ENCODE measurements around the gene AIF1L.

AIF1L gene

GRCh38 chr9:131146186-131146585 lies 49.9 kb downstream of the AIF1L start:
- Histone ChIP-seq H3F3A (ENCODE audit: insufficient read depth, low read length) (no peaks in the 10 kb centered on the region), H4K20me1 (ENCODE audit: insufficient read depth, low read length) (no peaks in the 10 kb centered on the region), H3K4me2 (ENCODE audit: low read depth, low read length) (no peak overlapping the region), H3K4me3 (ENCODE audit: low read length) (no peak overlapping the region), H3K9ac (ENCODE audit: low read length) (no peak overlapping the region), H3K27ac (ENCODE audit: low read length) (no peak overlapping the region), H2AFZ (ENCODE audit: low read length) (no peak overlapping the region), H3K9me3 (replicated peaks; ENCODE audit: insufficient read depth, low read length) (no peaks in the 10 kb centered on the region), H3K4me1 (ENCODE audit: low read length) (no peaks in the 10 kb centered on the region), H3K79me2 (ENCODE audit: low read length) (no peaks in the 10 kb centered on the region), H3K9me2 (replicated peaks; ENCODE audit: insufficient read depth, low read length) (no peaks in the 10 kb centered on the region), H3K27me3 (replicated peaks; ENCODE audit: insufficient read depth, low read length) (no peaks in the 10 kb centered on the region), H3K36me3 (replicated peaks; ENCODE audit: insufficient read depth, low read length) (peaks cover 13% of the 10 kb centered on the region)
- no peak for TF ChIP-seq CTCF (IDR thresholded peaks at IDR 0.05; ENCODE audit: low read length)
- TF ChIP-seq EZH2 (optimal IDR thresholded peaks at IDR 0.05; ENCODE audit: low read depth, low read length): no peak
- no peak for TF ChIP-seq EZH2phosphoT487 (IDR thresholded peaks at IDR 0.05; ENCODE audit: low read length)
- DNase-seq: no peak

DNA sequence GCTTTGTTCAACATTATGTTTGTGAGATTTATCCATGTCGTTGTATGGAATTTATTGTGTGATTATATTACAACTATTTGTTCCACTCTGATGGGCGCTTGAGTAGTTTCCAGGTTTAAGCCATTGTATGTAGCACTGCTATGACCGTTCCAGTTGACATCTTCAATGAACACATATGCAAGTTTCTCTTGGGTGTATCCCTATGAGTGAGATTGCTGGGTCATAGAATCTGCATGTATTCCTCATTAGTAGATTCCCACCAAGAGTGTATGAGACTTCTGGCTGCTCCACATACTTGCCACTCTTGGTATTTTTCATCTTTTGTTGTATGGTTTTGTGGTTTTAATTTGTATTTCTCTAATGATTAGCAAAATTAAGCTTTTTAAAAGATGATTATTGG lies 51.9 kb downstream of the AIF1L start:
- H3F3A ChIP-seq (ENCODE audit: insufficient read depth, low read length): 0 out of 2 replicates have a peak, but pooled peaks cover 5% of the 10 kb centered on the region
- no peaks in the 10 kb centered on the region for H3K27me3 ChIP-seq (replicated peaks; ENCODE audit: insufficient read depth, low read length)
- H2AFZ ChIP-seq (ENCODE audit: low read length): no peak overlapping the region
- H3K27ac ChIP-seq (ENCODE audit: low read length): no peak overlapping the region
- no peak overlapping the region for H3K4me3 ChIP-seq (ENCODE audit: low read length)
- no peak overlapping the region for H3K9ac ChIP-seq (ENCODE audit: low read length)
- peaks cover 13% of the 10 kb centered on the region for H3K36me3 ChIP-seq (replicated peaks; ENCODE audit: insufficient read depth, low read length)
- no peak for TF ChIP-seq EZH2 (optimal IDR thresholded peaks at IDR 0.05; ENCODE audit: low read depth, low read length)
- no peak for TF ChIP-seq CTCF (IDR thresholded peaks at IDR 0.05; ENCODE audit: low read length)
- no peak for TF ChIP-seq EZH2phosphoT487 (IDR thresholded peaks at IDR 0.05; ENCODE audit: low read length)
- no peaks in the 10 kb centered on the region for H4K20me1 ChIP-seq (ENCODE audit: insufficient read depth, low read length)
- no peak overlapping the region for H3K4me2 ChIP-seq (ENCODE audit: low read depth, low read length)
- peaks cover 6% of the 10 kb centered on the region for H3K4me1 ChIP-seq (ENCODE audit: low read length)
- DNase-seq: no peak
- no peaks in the 10 kb centered on the region for H3K9me2 ChIP-seq (replicated peaks; ENCODE audit: insufficient read depth, low read length)
- no peaks in the 10 kb centered on the region for H3K9me3 ChIP-seq (replicated peaks; ENCODE audit: insufficient read depth, low read length)
- H3K79me2 ChIP-seq (ENCODE audit: low read length): no peaks in the 10 kb centered on the region

DNA sequence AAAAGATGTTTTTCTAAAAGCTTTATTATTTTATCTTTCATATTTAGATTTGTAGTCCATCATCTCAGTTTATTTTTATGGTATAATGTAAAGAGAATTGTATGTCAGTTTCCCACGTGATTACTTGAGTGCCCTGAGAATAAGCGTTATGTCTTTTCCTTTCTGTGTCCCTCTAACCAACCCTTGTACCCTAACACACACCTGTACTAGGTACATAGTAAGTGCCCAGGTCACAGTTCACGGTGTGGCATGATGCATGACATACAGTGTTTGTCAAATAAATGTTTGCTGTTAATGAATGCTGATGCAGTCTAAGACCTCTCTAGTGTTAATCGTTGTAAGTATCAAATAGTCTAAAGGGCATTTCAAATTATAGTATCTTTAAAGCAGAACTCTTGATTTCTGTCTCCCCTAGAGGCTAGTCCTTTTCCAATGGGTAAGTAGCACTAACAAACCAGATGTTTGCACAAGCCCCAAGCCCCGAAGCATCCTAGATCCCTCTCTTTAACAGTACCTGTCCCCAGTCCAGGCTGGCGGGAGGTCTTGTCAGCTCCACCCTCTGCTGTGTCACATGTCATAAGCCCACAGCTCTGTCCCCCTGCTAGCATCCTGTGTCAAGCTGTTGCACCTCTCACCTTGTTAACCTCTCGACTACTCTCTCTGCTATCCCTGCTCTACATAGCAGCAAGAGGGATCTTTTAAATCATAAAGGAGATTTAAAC lies 52.8 kb downstream of the AIF1L start:
- Histone ChIP-seq H2AFZ (ENCODE audit: low read length) (no peak overlapping the region), H3K4me1 (ENCODE audit: low read length) (peaks cover 12% of the 10 kb centered on the region), H3K79me2 (ENCODE audit: low read length) (no peaks in the 10 kb centered on the region), H3K9ac (ENCODE audit: low read length) (no peak overlapping the region), H3K4me2 (ENCODE audit: low read depth, low read length) (no peak overlapping the region), H3F3A (ENCODE audit: insufficient read depth, low read length) (0 out of 2 replicates have a peak, but pooled peaks cover 7% of the 10 kb centered on the region), H3K36me3 (replicated peaks; ENCODE audit: insufficient read depth, low read length) (peaks cover 13% of the 10 kb centered on the region), H3K4me3 (ENCODE audit: low read length) (no peak overlapping the region), H3K9me2 (replicated peaks; ENCODE audit: insufficient read depth, low read length) (no peaks in the 10 kb centered on the region), H3K27ac (ENCODE audit: low read length) (no peak overlapping the region), H4K20me1 (ENCODE audit: insufficient read depth, low read length) (no peaks in the 10 kb centered on the region), H3K9me3 (replicated peaks; ENCODE audit: insufficient read depth, low read length) (no peaks in the 10 kb centered on the region), H3K27me3 (replicated peaks; ENCODE audit: insufficient read depth, low read length) (no peaks in the 10 kb centered on the region)
- DNase-seq: no peak
- TF ChIP-seq CTCF (IDR thresholded peaks at IDR 0.05; ENCODE audit: low read length) (no peak), EZH2 (optimal IDR thresholded peaks at IDR 0.05; ENCODE audit: low read depth, low read length) (no peak), EZH2phosphoT487 (IDR thresholded peaks at IDR 0.05; ENCODE audit: low read length) (no peak)

All from MM.1S (cell line).